GM18907 (cell line): Measurements from ENCODE around the gene ABHD12B.
"Not testable (repeated sequence)": the region's sequence is repeated elsewhere in the genome, so short reads cannot be mapped to it uniquely, and the experiment has no call there.

Experiments
- ATAC-seq: cut with Tn5 transposase; IDR thresholded peaks from one replicate; pipeline ENCODE4 v1.9.1; 2021; ENCODE audit warnings: mild to moderate bottlenecking, moderate library complexity; ENCODE audit not compliant: unreplicated experiment

The ABHD12B gene

DNA sequence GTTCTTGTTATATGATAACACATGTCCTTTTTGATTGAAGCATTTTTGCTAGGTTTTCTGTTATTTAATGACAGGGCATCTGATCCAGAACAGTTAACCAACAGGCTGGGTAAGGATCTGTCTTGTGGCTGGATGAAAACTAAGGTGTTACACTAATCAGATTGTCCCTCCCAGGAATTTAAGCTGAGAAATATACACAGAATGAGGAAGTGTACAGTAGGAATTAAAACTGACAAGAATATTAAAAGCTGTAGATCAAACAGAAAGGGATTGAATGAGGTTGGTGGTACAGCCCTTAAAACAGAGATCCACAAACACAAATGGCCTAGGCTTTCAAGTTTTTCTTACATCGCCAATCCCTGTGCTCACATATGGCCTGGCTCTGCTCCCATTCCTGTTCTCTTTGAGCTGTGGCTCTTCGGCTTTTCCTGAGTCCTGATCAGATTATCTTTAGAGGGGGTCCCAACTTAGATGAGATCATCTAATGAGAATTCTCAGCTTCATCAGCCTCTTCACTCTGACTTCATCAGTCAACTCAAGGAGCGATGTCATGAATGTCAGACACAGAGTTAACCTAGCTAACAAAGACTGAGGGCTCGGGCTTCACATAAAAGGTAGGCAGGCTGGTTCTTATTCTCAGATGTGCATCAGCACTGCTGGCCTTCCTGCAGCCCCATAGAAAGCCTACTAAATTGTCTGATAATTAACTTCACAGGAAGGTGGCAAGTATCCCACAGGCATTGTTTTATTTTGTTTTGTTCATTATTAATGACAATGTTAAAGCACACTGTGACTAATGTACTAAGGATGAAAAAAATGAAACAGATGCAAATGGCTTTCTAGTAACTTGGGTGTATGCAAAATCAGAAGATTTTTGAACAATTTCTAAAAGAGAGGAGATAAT lies 61.0 kb downstream of the ABHD12B start:
- no peak for ATAC-seq

DNA sequence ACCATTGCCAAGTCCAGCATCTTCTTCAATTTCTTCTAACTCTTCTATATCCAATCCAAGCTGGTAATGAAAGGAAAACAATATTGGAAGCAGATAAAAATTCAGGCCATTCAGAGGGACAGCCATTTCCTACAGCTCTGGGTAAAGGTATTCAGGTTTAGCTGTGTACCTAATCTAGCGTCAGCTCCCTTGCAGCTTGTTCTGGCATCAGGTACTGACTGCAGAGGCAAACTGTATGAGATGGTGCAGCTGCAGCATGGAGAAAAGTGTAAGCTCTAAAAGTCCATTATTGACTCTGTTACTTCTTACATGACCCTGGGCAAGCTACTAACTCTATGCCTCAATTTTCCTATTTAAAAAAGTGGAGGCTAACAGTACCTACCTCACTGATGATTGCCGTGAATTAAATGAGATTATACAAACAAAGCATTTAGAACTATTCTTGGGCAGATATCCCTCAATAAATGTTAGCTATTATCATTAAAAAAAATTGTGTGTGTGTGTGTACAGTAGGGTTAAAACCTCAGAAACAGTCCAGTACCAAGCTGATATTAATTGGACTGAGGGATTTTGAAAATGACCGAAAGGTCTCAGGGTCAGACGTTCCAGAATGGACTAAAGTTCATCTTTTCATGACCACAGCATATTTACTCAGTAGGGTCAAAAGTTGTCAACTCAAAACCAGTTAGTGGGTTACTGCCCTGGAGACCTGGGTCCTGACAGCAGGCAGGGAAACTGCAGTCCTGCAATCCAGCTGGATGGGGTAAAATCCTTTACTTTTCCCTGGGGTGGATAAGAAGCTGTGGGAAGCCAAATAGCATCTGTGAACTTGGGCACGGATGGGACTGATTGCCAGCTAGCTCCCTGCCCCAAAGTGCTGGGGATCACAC lies 63.5 kb downstream of the ABHD12B start:
- ATAC-seq, result no peak

DNA sequence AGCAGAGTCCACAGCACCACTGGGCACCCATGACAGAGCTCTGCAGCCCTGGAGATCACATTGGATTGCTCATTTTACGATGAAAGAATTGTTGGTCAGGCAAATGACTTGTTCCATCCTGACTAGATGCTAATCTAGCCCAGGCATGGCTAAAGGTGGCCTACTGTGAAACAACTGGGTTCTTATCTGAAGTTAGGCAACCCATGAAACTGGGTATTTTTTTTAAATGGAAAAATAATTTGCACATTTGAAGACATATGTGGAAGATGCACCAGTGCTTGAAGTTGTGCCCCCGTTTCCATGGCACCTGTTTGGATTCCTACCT lies 64.1 kb downstream of the ABHD12B start:
- ATAC-seq, result no peak

DNA sequence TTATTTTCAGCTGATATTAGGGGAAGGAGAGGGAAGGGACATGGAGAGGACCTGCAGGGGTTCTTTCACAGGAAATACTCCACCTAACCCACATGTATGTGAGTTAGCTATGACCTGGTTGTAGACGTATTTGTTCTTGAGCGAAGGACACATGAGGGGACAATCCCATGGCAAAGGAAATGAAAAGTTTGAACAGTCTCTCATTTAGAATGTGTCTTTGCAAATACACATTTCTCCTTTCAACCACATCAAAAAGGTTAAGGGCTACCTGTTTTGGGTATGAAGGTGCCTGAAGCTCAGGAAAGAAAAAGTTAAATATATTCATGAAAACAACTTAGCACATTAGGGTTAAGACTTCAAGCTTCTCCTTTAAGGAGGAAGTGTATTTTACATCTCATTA lies 65.0 kb downstream of the ABHD12B start:
- no peak for ATAC-seq

DNA sequence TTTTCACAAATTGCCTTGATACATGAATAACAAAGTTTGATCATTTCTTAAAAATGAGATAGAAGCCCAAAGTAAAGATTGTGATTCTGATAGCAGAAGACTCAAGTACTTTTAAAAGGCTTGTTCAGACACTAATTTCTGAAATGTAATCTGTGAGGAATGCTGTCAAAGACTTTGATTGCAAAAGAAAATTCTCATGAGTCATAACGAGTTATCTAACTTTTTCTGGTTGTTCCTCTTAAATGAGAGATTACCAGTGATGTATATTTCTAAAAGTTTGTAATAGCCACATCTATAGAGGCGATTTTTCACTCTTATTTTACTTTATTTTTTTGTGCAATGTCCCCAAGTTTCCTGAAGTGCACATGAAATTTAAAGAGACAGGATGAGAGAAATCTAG lies 65.5 kb downstream of the ABHD12B start:
- no peak for ATAC-seq

DNA sequence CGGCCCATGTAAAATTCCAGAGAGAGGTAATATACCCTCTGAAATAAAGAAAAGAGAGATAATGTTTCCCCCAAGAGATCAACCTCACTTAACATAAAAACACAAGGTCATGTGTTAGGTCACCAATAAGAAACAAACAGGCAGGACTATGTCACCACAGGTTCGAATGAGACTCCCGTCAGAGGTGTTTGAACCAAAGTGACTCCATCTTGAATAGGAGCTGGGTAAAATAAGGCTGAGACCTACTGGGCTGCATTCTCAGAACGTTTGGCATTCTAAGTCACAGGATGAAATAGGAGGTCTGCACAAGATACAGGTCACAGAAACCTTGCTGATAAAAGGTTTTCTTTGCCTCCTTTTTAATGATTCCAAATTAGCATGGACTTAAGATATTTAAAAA lies 65.9 kb downstream of the ABHD12B start:
- no peak for ATAC-seq

DNA sequence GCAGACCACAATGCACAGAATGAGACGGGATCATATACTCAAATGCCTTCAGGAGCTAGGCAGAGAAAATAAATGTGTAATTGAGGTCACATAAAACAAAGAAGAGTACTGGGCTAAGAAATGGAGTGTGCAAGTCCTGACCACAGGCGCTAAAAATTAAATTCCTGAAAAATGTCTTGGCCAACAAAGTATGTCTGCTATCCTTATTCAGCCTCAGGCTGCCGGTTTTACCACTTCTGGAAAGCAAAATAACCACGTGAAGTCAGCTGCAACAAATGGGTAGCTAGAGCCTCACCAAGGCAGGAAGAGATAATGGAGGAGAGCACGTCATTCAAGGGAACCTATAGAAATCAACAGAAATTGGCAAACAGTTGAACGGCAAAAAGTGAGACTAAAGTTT lies 69.3 kb downstream of the ABHD12B start:
- no peak for ATAC-seq

DNA sequence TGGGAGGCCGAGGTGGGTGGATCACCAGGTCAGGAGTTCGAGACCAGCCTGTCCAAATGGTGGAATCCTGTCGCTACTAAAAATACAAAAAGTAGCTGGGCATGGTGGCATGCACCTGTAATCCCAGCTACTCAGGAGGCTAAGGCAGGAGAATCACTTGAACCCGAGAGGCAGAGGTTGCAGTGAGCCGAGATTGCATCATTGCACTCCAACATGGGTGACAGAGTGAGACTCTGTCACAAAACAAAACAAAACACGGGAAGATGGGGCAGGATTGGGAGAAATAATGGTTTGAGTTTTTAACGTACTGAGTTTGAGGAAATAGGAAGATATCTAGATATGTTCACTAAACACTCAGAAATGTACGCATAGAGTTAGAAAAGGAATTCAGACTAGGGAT lies 69.8 kb downstream of the ABHD12B start:
- ATAC-seq, result not testable (repeated sequence)

DNA sequence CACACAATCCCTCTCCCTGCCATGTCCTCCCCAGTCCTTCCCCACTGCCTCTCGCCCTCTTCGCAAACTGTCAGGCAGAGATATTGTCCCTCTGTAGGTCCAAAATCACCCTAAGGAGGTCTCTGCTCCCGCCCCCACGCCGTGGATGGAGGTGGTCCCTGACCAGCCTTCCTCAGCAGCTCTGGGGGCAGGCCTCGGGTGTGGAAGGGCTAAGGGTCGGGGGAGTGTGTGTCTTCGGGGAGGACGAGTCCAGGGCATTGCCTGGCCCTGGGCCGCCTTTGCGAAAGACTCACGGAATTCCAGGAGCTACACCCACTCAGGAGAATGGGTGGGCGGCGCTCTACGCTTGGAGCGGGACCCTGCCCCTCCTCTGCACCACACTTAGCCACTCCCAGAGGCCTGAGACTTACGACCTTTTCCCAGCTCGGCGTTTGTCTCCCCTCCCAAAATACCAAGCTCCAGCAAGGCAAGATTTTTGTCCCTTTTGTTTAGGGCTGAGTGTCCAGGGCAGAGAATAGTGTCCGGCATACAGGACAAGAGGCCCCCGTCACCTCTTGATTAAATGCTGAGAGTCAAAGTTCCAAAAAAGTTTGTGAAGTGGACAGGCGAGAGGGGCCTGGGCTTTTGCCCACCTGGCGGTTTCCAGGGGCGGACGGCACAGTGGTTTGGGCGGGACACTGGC lies 71.5 kb downstream of the ABHD12B start:
- no peak for ATAC-seq

DNA sequence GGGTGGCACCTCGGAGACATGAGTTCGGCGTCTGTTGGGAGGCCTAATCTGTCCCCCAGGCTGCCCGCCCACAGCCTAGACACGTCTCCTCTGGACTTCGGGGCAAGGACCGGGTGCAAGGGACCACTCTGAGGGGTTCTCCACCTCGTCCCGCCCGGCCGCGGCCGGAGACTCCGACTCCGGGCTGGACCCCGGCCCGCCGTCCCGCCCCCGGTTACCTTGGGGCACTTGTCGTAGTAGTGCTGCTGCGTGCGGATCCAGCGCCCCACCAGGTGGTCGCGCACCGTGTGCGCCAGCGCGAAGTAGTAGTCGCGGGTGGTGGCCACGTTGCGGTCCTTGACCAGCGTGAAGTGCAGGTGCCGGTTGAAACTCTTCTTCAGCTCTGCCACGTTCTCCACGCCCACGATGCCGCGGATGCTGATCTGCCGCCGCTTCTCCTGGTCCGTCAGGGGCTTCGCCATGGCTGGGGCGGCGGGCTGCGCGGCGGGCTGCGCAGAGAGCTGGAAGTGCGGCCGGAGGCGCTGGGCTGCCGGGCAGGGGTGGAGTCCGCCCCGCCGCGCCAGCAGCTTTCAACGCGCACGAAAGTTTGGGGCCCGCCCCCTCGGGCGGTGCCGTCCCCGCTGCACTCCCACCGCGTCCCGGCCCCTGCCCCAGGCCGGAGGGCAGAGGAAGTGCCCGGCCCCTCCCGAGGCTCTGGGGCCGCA lies 72.2 kb downstream of the ABHD12B start, which contains the start of gene PYGL:
Gene PYGL (minus strand): TSS at position 541 of the 704 bp plus-strand sequence. CDS start 80 bp downstream, at position 461.
- peak; percentile 60 for ATAC-seq

DNA sequence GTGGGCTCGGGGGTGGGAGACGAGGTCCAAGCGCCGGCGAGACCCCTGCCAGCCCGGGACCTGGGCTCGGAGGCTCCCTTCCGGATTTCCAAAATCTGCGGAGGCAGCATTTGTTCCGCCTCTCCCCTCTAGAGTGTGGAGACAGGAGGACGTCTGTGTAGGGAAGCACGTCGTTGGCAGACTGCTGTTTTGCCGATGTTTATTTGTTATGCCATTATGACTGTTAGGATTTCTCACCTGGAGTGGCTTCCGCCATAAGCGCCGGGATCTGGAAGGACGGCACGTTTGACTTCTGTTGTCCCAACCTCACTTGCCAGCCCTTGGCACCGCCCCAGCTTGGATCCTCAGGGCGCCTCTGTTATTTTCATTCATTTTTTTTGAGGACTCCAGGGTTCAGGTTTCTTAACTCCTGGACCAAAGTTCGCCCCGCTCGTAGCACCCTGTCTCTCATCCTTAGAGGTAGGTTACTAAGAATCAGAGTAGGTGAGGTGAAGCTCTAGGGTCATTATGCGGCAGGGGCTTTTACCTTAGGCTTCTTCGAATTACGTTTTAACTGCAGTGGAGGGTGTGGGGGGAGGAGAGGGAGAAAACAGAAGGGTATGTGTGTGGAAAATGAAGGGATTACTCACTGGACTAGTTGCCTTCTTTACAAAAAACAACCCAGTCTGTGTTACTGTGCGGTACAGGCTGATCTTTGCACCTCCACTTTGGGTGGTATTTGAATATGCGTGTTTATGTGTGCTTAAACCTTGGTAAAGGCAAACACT lies 73.0 kb downstream of the ABHD12B start:
- peak; percentile 21 for ATAC-seq

DNA sequence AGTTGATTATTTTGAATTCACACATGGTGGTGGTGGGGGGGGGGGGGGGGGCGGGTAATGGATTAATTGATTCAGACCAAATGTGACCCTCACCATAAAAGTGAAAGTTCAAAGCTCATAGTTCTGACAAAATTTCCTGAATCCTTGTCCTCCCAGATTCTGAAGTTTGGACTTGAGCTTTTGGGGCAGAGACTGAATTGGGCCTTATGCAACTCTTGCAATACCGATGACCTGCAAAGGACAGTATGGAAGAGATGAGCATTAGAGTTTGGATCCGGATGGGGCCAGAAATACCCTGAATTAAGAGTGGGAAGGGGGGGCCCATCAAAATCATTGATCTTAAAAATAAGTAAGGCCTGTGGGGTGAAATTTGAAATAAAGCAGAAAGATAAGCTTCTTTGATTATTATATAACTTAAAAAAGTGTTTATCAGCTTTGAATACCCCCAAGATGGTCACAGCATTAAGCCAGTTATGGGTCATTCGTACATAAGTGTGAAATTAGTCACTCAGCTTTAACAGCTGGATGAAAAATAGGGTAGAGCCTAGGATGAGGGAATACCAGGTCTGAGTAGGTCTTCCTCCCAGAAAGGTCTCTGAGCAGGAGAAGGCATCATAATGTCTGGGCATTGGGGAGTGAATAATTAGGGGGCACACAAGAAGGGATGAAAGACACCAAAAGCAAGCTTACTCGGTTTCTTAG lies 74.5 kb downstream of the ABHD12B start:
- no peak for ATAC-seq

DNA sequence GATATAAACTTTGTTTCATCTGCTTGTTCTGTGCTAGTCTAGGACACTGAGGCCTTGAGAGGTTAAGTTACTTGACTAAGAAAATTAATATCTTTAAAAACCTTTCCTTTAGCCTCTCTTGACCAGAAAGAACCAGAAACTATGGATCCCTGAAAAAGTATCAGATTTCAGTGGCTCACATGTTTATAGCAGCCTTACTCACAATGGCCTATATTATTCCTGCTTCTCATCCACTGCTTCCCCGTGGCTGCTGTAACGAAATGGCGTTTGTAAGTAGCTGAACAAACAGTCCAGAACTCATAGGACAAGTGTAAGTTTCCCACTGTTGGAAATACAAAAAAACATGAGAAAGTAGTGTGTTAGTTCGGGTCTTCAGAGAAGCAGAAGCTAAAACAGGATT lies 75.6 kb downstream of the ABHD12B start:
- no peak for ATAC-seq

DNA sequence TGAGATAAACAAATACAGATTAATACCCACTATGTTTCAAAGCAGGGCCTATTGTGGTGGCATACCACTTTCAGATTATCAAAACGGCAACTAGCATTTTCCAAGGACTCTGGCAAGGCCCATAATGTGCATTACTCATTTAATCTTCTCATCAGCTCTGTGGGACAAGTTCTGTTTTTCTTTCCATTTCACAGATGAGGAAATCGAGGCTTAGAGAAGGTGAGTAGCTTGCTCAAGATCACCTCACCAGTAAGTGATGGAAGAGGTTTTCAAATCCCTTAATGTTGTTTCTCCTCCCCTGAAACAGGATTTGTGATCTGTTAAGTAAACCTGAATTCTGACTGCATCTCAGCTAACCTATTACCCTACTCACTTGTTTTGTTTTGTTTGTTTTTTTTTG lies 76.4 kb downstream of the ABHD12B start:
- no peak for ATAC-seq

DNA sequence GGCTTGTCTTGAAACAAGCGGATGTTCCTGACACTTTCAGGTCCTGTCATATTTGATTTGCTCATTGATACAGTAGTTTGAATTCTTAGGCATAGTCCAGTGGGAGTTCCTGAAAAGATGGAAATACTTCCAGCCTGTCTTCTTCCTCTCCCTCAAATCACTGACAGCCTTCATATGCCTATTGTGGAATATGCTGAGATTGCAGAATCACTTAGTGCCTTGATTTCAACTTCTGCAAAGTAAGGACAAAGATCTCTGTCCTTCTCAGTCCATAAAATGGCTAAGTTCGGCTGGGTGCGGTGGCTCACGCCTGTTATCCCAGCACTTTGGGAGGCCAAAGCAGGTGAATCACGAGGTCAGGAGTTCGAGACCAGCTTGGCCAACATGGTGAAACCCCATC lies 79.2 kb downstream of the ABHD12B start:
- no peak for ATAC-seq

DNA sequence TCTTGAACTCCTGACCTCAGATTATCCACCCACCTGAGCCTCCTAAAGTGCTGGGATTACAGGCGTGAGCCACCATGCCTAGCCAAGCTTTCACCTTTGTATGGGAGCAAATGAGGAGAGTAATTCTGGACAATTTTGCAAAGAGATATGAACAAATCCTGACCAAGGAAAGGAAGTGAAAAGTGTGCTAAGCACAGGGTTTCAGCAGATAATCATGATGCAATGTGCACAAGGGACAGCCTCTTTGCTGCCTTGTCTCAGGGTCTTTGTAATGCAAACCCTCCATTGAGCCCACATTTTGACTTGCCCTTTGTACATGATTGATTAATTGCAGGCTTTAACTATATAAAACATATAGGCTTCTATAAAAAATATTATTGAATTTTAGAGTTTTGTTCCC lies 81.6 kb downstream of the ABHD12B start:
- no peak for ATAC-seq
